Lower leg skin (tissue), 4 donors: Measurements from ENCODE around the gene STT3B. TPM values are rescaled to one million over a fixed set of nuclear protein-coding genes. Genes with fewer than 3 reads are reported as not detected.

Experiments
- DNase-seq, 2 donors: peaks; one replicate each; pipeline ENCODE4 v3.0.0-alpha.2; 2019; ENCODE audit warnings: low spot score in 2 of 2
- H3K4me3 ChIP-seq: fragments of 200-600 bp; sonication (generic); 2 replicates; pipeline ENCODE4 v1.5.1; 2017; ENCODE audit warnings: mild to moderate bottlenecking, low read depth; ENCODE audit not compliant: poor library complexity, severe bottlenecking
- CTCF ChIP-seq, 3 donors: fragments of 450-650 bp; IDR thresholded peaks; one replicate each; pipeline ENCODE4 v1.5.1; 2016; ENCODE audit warnings: antibody characterized with exemption in 3 of 3, mild to moderate bottlenecking in 3 of 3, moderate library complexity in 2 of 3
- POLR2A ChIP-seq, 2 donors: fragments of 450-650 bp; IDR thresholded peaks; one replicate each; pipeline ENCODE4 v1.6.1; 2016 to 2017; ENCODE audit warnings: antibody characterized with exemption in 2 of 2, mild to moderate bottlenecking in 1 of 2, moderate library complexity in 1 of 2
- WGBS, 2 donors: methylation state at CpG; one replicate each; pipeline ENCODE4 v1.1.5; 2018; 5-methylcytosine and 5-hydroxymethylcytosine counted together
- intact Hi-C: fragments of 100-400 bp; cut with DNase I; formaldehyde crosslinking; loops from one replicate; pipeline ENCODE4 v1.15.0; 2023; ENCODE audit warnings: low total_unique reads
- total RNA-seq, 4 donors: library from RNA; depleted of rRNA; stranded (reverse); fragments of >200 nt; gene quantifications; one replicate each; pipeline ENCODE4 v1.1.0, GENCODE V29; 2016

Gene STT3B
- total RNA-seq, 4 donors from 2014 or later = 65.5 to 87.3 (median 76.2) TPM

- TF ChIP-seq CTCF (IDR thresholded peaks at IDR 0.05) = no peak
- TF ChIP-seq POLR2A (IDR thresholded peaks at IDR 0.05) = no peak
- no peak overlapping the region for H3K4me3 ChIP-seq
- WGBS, 2 donors = 20 to 32% methylated on average over 2 of the region's 2 CpGs
- DNase-seq = no peak
- intact Hi-C loops = no loop called here
Observed at GRCh38 chr3:31536497-31536896, 3.8 kb downstream of the STT3B start.

- intact Hi-C loops = no loop called here
- WGBS, 2 donors = 50 to 63% methylated on average over 2 of the region's 2 CpGs
- no peak overlapping the region for H3K4me3 ChIP-seq
- no peak for TF ChIP-seq CTCF (IDR thresholded peaks at IDR 0.05)
- TF ChIP-seq POLR2A (IDR thresholded peaks at IDR 0.05) = no peak
- DNase-seq = no peak
Observed at GRCh38 chr3:31538801-31539200, 6.1 kb downstream of the STT3B start.

- TF ChIP-seq POLR2A (IDR thresholded peaks at IDR 0.05) (no peak), CTCF (IDR thresholded peaks at IDR 0.05) (no peak)
- WGBS, 2 donors = 51 to 57% methylated on average over 1 of the region's 1 CpG
- no peak for DNase-seq
- intact Hi-C loops = no loop called here
- no peak overlapping the region for H3K4me3 ChIP-seq
Observed at GRCh38 chr3:31539275-31539674, 6.5 kb downstream of the STT3B start.

GRCh38 chr3:31541089-31541488 lies 8.4 kb downstream of the STT3B start:
- WGBS, 2 donors = 55 to 63% methylated on average over 2 of the region's 2 CpGs
- intact Hi-C loops = no loop called here
- DNase-seq = no peak
- no peak overlapping the region for H3K4me3 ChIP-seq
- TF ChIP-seq CTCF (IDR thresholded peaks at IDR 0.05) = no peak
- TF ChIP-seq POLR2A (IDR thresholded peaks at IDR 0.05) = no peak

- intact Hi-C loops = no loop called here
- no peak for DNase-seq
- no peak overlapping the region for H3K4me3 ChIP-seq
- TF ChIP-seq POLR2A (IDR thresholded peaks at IDR 0.05) = no peak
- no peak for TF ChIP-seq CTCF (IDR thresholded peaks at IDR 0.05)
- 96 to 100% methylated on average over 1 of the region's 1 CpG for whole genome bisulfite sequencing, 2 donors
Observed at GRCh38 chr3:31542246-31542645, 9.5 kb downstream of the STT3B start.

GRCh38 chr3:31543375-31543774 lies 10.7 kb downstream of the STT3B start:
- DNase-seq = no peak
- no peak for TF ChIP-seq CTCF (IDR thresholded peaks at IDR 0.05)
- no peak for TF ChIP-seq POLR2A (IDR thresholded peaks at IDR 0.05)
- intact Hi-C loops = no loop called here
- no peak overlapping the region for H3K4me3 ChIP-seq
